NAMALWA (cell line): ENCODE results near the gene BAMBI.

ENCODE experiments used
- DNase-seq: peaks from one replicate; pipeline ENCODE4 v3.0.0-alpha.2; 2015; ENCODE audit warnings: low spot score

Gene BAMBI

DNA sequence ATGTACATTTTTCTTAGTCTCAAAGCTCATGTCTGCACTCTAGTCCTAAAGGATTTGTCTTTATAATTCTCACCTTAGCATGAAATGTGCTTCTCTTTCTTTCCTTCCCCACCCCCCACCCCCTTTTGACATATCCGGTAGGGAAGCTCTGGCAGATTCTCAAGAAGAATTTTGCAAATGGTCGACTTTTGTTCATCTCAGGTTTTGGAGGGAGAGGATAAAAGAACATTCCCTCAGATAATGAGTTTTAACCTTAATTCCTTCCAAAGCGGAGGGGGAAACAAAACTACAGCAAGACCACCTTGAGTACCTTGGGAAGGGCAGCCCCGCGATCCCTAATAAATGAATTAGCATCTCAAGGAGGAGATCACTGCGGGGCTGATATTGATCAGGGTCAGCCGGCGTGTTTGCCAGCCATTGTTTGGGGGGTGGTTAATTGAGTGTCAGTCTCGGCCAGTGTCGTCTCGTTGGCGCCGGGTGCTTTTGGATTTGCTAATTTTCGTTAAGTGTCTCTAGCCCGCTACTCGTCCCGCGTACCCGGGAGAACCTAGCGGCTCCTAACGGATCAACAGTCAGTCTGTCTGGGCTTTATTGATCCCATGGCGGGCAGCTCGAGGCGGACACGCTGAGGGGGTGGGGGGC is 874 bp upstream of the BAMBI start:
- DNase-seq = peak; percentile 24

DNA sequence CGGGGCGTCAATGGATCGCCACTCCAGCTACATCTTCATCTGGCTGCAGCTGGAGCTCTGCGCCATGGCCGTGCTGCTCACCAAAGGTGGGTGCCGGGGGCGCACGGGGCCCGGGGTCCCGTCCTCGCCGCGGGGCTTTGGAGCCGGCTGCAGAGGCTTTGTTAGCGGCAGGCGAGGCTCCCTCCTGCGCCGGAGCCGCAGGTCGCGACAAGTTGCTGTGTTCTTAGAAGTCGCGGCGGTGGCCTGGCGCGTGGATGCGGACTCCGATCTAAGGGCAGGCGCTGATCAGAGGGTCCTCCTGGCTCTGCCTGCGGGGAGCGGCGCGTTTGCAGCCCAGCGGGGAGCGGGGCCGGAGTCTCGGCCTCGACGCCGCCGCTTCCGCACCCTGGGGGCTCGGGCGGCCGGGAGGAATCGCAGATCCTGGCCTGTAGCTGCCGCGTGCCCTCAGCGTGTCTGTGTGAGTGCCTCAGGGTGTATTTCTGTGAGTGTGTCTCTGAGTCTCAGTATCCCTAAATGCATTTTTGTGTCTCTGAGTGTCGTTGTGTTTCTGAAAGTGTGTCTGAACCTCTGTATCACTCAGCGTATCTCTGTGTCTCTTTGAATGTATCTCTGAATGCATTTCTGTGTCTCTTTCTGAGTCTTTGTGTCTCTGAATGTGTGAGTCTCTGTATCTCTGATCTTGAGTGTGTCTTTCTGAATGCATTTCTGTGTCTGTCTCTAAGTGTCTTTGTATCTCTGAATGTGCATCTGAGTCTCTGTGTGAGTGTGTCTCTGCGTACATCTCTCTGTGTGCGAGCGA is 766 bp downstream of the BAMBI start:
- DNase-seq = peak; percentile 31

DNA sequence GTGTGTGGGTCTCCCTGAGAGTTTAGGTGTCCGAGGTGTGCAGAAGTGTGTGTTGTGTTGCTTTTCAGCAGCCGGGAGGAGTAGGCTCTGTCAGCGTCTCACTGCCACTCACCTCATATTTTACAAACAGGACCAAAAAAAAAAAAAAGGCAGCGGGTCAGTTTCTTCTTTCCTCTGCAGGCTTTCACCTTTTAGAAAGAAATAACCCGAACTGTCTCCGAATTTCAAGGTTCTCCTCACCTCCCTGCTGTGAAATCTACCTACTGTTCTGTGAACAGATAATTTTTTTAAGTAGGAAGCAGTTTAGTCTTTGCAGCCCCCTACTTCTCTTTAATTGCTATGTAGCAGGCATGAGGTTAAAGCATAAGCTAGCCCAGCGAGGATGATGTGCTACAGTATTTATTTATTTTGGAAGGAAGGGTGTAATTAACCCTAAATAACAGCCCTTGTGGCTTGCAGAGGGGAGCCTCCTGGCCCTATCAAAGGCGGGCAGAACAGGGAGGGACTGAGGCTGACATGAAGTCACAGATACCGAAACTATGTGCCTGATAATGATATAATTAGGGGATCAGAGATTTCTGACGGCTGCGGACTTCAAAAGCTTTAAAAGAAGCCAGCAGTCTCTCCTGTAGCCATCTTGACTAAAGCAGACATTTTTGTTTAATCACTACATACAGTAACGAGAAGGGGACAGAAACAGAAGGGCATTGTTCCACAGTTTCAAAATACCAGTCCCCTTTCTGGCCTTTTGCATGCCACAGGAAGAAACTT is 1.6 kb downstream of the BAMBI start:
- DNase-seq = peak; percentile 30

DNA sequence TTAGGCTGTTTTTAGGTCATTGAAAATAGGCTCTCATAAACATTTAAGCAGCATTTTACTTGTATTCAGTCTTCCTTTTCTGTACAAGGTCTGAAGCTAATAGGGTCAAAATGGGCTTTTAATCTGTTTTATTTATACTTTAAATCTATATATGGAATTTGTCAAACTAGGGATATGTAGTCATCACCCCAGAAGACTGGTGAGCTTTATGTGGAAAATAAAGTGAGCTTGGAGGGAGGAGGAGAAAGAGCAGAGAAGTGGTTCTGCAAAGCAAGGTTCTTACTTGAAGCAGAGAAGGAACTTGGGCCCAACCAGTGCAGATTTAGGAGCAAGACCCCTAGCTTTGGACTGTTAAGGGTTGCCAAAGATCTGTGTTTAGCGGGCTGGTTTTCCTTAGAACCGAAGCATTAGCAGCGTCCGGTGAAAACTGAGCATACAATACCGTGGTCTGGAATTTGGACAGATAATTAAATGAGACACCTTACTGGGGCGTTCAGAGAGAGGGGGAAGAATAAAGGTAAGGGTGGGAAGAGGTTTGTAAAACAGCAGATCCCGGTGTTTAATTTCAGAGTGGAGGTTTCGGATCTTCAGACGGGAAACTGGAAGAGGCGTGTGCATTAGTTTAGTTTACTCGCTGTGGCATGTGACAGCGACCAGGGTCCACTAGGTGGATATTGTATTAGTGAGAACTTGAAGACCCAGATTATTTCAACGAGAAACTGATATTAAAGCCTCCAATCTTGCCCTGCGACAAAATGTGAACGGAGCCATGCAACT is 2.4 kb downstream of the BAMBI start:
- DNase-seq = peak; percentile 30

DNA sequence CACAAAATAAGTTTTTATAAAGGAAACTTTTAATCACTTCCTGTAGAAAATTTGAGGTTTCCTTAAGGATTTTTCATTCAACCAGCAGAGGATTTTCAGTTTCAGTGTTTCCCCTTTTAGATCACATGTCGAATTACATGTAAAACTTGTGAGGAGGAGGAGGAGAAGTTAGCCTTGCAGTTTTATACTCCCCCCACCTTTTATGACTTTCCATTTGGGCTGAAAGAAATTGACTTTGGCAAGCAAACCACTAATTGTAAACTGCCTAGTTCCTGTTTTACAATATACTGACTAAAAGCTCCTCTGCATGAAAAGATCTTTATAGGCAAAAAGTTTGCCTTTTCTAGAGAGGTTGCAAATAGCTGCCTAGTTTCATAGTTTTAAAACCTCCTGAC is 3.0 kb downstream of the BAMBI start:
- DNase-seq = no peak

DNA sequence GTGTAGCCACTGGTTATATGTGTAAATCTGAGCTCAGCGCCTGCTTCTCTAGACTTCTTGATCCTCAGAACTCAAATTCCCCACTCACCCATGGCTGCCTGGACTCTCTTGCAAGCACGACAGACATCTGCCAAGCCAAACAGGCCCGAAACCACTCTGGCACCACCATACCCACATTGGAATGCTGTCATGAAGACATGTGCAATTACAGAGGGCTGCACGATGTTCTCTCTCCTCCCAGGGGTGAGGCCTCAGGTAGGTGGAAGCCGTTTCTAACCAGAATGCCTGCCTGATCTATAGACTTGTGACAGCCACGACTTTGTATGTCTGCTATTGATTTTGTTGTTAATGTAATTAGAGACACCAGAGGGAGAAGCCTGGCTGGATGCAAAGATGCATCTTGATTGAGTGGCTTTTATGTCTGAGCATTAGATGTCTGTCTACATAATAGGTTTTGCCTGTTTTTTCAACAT is 4.0 kb downstream of the BAMBI start:
- DNase-seq = no peak

DNA sequence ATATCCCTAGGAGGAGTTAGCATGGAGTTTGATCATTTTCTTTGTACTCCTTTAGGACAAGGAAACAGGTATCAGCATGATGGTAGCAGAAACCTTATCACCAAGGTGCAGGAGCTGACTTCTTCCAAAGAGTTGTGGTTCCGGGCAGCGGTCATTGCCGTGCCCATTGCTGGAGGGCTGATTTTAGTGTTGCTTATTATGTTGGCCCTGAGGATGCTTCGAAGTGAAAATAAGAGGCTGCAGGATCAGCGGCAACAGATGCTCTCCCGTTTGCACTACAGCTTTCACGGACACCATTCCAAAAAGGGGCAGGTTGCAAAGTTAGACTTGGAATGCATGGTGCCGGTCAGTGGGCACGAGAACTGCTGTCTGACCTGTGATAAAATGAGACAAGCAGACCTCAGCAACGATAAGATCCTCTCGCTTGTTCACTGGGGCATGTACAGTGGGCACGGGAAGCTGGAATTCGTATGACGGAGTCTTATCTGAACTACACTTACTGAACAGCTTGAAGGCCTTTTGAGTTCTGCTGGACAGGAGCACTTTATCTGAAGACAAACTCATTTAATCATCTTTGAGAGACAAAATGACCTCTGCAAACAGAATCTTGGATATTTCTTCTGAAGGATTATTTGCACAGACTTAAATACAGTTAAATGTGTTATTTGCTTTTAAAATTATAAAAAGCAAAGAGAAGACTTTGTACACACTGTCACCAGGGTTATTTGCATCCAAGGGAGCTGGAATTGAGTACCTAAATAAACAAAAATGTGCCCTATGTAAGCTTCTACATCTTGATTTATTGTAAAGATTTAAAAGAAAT is 4.8 kb downstream of the BAMBI start:
- no peak for DNase-seq

DNA sequence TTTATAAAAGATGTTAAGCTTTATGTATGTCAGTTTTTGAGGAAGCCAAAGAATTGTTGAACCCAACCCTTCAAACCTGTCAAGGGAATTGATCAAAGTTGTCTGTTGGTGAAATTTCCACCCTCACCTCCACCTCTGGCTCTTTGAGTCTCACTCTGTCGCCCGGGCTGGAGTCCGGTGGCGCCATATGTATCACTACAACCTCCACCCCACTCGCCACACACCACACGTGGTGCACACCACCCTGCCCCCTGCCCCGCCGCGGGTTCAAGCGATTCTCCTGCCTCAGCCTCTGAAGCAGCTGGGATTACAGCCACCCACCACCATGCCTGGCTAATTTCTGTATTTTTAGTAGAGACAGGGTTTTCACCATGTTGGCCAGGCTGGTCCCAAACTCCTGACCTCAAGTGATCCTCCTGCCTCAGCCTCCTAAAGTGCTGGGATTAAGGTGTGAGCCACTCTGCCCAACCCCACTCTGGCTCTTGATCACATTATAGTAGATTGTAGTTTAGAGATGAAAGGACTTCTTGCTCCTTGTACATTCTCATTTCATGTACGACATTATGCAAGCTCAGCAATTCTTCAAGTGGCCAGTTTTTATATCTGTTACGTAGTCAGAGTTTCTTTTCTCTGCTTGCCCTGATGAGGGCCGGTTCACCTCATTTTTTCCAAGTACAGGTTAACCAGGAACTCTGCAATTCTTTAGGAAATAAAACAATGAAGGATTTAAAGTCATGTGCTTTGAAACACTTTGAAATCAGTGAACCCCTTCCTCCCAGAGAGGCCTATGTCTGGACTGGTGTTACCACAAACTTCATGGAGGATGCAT is 7.0 kb downstream of the BAMBI start:
- no peak for DNase-seq

DNA sequence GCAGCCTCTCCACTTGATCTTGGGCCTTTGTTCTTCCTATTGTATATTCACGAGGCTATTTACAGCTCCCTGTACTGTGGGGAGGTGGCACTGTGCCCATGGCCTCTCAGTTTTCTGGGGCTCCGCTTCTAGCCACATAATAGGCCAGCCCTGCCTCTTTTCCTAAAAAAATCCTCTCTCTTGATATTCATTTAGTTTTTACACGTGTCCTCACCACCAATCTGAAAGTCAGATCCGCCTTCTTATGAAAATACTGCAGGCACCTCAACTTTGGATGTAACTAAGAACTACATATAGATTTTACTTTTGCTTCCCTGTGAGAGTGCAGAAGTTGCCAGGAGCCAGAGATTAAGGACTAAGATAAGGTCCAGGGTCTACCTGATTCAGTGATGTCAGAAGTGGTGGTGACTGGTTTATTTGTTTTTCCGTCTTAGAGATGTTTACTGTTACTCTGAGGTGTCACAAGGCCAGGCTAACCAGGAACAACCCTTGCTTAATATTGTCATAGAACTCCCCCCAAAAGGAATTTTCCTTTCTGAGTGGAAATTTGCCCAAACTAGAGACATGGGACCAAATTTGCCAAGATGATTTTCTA is 7.8 kb downstream of the BAMBI start:
- no peak for DNase-seq

DNA sequence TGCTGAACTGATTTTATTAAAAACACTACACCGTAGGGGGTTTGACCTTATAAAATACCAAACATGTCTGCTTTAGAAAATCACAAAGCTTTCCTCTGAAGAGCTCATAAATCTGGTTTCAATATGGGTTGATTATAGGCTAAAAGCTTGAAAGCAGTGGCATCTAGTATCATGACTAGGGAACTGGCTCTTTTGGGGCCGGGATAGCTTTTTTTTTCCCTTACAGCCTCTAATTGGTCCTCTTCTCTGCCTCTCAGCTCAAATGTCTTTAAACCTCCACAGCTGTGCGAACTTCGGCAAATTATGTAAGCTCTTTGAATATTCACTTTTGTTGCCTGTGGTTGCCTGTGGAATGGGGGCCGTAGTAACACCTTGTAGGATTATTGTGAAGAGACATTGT is 8.4 kb downstream of the BAMBI start:
- DNase-seq = no peak

DNA sequence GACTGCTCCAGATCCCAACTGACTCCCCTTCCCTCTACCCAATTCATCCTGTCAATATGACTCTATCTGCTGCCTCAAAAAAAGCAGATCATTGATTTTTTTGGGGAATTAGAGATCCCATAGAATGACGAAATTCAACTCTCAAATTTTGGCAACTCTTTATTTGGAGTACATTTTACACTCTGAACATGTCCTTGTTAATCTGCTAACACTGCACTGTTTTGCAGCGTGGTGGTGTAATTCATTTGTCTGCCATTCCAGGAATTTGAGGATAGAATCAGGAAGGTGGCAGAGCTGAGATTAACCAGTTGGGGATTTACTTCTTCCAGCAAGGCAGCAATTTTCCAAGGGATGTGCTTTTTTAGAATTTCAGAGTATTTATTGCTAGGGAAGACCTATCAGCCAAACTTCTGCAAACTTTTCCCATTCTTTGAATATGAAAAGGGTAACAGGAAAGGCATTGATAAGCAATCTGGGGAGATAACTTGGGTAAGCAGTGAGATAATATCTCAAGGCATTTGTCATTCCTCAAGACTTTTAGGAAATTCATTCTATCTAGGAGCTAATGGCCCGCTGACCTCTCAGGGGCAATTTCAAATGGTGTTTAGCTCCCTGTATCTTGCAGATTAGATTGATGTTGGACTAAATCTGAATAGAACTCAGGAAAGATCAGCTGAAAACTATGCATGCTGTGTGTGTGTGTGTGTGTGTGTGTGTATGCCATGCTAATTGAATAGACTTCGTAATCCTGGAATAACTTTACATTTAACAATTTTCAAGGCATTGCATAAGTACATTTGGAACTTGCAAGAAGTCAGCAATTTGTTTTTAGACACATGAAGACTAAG is 9.7 kb downstream of the BAMBI start:
- no peak for DNase-seq

DNA sequence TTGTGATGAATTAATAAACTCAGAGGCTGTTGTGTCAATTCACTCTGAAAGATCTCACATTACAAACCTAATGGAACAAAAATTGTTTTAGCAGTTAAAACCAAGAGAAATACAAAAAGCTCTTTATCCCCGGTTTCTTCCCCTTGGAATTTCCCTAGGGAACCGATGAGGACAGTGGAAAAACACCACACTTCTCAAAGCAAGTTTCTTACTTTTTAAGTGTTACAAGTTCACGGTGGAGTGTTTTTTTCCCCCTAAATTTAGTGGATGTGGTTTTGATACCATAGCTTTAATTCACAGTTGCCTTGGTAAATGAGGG is 10.3 kb downstream of the BAMBI start:
- no peak for DNase-seq

DNA sequence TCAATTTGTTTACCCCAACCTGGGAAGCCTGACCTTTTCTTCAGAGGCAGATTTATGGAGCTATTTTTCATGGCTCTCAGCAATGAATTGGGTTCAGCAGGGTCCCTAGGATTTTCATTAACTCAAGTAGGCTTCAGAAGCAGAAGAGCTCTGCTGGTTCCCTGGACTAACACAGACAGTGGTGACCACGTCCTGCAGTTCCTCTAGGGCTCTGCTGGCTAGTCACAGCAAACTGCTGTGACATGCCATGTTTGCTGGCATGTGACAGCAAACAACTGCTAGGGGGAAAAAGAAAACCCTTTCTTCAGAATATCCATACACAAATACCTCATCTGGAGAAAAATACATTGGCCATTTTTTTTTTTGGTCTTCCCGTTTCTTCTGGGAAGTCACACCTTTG is 13.2 kb downstream of the BAMBI start:
- DNase-seq = no peak

DNA sequence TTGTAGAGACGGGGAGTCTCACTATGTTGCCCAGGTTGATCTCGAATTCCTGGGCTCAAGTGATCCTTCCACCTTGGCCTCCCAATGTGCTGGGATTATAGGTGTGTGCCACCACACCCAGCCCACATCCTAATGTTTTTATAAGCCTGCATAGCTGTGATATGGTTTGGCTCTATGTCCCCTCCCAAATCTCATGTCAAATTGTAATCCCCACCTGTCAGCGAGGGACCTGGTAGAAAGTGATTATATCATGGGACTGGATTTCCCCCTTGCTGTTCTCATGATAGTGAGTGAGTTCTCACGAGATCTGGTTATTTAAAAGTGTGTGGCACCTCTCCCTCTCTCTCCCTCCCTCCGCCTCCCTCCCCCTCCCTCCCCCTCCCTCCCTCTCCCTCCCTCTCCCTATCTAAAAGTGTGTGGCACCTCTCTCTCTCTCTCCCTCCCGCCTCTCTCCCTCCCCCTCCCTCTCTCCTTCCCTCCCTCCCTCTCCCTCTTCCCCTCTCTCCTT is 13.9 kb downstream of the BAMBI start:
- no peak for DNase-seq

DNA sequence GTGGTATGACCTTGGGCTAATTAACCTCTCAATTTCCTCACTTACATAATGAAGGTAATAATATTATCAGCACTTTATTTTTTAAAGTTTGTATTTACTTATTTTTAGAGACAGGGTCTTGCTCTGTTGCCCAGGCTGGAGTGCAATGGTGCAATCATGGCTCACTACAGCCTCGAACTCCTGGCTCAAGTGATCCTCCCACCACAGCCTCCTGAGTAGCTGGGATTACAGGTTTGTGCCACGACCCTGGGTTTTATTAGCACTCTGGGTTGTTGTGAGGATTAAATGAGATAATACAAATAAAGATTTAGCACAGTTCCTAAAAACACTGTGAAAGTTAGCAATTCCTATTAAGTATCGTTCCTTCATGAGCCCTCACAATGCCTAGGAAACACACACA is 14.7 kb downstream of the BAMBI start:
- no peak for DNase-seq

DNA sequence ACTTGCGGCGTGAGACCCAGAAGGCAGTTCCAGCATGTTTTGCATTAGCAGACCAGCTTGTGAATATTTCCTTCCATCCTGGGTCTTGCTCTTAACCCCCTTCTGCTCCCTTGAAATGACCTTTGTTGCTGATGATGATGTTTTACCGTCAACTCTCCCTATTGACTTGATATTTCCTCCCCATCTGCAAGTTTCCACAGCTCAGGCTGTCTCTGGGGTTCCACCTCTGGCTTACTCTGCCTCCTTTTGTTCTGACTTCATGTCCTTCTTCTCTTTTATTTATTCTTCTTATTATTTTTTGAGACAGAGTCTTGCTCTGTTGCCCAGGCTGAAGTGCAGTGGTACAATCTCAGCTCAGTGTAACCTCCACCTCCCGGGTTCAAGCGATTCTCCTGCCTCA is 17.2 kb downstream of the BAMBI start:
- no peak for DNase-seq

DNA sequence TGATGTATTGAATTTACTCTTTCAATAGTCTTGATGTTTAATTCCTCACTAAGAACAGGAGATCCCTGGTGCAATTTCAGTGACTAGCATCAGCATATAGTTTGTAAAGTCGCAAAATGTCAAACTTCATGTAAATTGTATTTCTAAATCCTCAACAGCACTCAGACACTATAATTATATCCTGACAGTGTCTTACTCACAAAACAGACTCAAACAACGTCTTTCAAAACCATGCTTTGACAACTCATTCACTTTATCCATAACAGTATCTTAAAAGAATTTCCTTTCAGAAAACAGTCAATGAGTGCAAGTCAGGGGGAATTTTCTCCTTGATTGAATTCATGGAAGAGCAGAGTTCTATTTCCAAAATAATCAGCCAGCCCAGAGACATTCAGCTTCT is 20.8 kb downstream of the BAMBI start:
- DNase-seq = no peak

DNA sequence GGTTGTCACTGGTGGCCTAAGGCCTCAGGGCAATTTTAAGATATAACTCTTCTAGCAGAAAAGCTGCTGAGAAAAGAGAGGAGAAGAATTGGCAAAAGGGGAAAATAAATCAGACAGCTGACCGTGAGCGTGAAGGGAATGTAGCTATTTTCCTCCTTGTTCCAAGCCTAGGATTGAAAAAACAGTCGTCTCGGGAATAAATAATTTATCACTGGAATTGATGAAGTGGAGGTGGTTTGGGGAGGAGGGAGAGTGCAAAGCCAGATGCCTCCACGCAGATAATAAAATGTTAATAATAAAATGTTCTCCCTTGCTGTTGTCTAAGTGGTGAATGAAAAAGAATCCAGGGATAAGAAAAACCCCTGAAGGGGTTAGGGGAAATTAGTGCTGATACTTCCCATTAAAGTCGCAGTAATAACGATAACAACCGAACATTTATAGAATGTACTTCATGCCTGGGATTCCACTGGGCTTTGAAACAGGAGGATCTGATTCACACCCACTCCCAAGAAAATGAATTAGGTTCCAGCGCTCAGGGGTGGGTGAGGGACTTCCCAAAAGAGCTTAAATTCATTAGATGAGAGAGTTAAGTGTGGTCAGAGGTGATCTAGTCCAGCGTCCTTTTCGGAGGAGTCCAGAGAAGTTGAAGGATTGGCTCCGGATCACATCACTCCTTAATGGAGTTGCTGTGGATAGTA is 27.3 kb downstream of the BAMBI start:
- DNase-seq = no peak
